OCI-LY1 (cell line): ENCODE results near the gene ZNF208.

Experiments used
- H2AFZ ChIP-seq: fragments of 200-600 bp; sonication (generic), shearing (Covaris generic); 2 replicates; pipeline ENCODE4 v1.6.0; 2014; ENCODE audit warnings: antibody characterized with exemption, mild to moderate bottlenecking, low read length
- H3F3A ChIP-seq: fragments of 200-600 bp; sonication (generic), shearing (Covaris generic); 2 replicates; pipeline ENCODE4 v1.6.0; 2014; ENCODE audit warnings: mild to moderate bottlenecking, antibody characterized with exemption, low read length, moderate library complexity; ENCODE audit not compliant: insufficient read depth
- H3K27ac ChIP-seq: fragments of 200-600 bp; sonication (generic); 2 replicates; pipeline ENCODE4 v1.5.1; 2014; ENCODE audit warnings: low read length, mixed run types, mild to moderate bottlenecking, low read depth; ENCODE audit not compliant: poor library complexity, severe bottlenecking
- H3K27me3 ChIP-seq: fragments of 200-600 bp; sonication (generic); 2 replicates; pipeline ENCODE4 v1.6.0; 2014; ENCODE audit warnings: antibody characterized with exemption, mild to moderate bottlenecking, low read length, moderate library complexity; ENCODE audit not compliant: insufficient read depth
- H3K36me3 ChIP-seq: fragments of 200-600 bp; sonication (generic); 2 replicates; pipeline ENCODE4 v1.6.1; 2014; ENCODE audit warnings: mild to moderate bottlenecking, antibody characterized with exemption, low read length, moderate library complexity, mixed read lengths; ENCODE audit not compliant: insufficient read depth
- H3K4me1 ChIP-seq: fragments of 200-600 bp; sonication (generic); 2 replicates; pipeline ENCODE4 v1.5.1; 2014; ENCODE audit warnings: mild to moderate bottlenecking, low read length, moderate library complexity; ENCODE audit not compliant: insufficient read depth, severe bottlenecking
- H3K4me2 ChIP-seq: fragments of 200-600 bp; sonication (generic), shearing (Covaris generic); 2 replicates; pipeline ENCODE4 v1.6.1; 2014; ENCODE audit warnings: low read length
- H3K4me3 ChIP-seq: fragments of 200-600 bp; sonication (generic); 2 replicates; pipeline ENCODE4 v1.5.1; 2014; ENCODE audit warnings: low read length, low read depth, mild to moderate bottlenecking, mixed read lengths; ENCODE audit not compliant: poor library complexity, severe bottlenecking
- H3K79me2 ChIP-seq: fragments of 200-600 bp; shearing (Covaris generic); 2 replicates; pipeline ENCODE4 v1.6.1; 2016; ENCODE audit warnings: mixed run types, low read length, mixed read lengths; ENCODE audit not compliant: insufficient read depth
- H3K9ac ChIP-seq: fragments of 200-600 bp; sonication (generic), shearing (Covaris generic); 2 replicates; pipeline ENCODE4 v1.6.1; 2014; ENCODE audit warnings: mild to moderate bottlenecking, low read length, mixed read lengths
- H3K9me2 ChIP-seq: fragments of 200-600 bp; sonication (generic), shearing (Covaris generic); 2 replicates; pipeline ENCODE4 v1.6.1; 2014; ENCODE audit warnings: low read depth, mild to moderate bottlenecking, low read length, mixed read lengths
- H3K9me3 ChIP-seq: fragments of 200-600 bp; shearing (Covaris generic); 2 replicates; pipeline ENCODE4 v1.6.1; 2014; ENCODE audit warnings: low read length, mixed read lengths
- H4K20me1 ChIP-seq: fragments of 200-600 bp; sonication (generic), shearing (Covaris generic); 2 replicates; pipeline ENCODE4 v1.6.0; 2016; ENCODE audit warnings: mild to moderate bottlenecking, low read length; ENCODE audit not compliant: insufficient read depth
- CTCF ChIP-seq: fragments of 200-600 bp; sonication (generic), shearing (Covaris generic); IDR thresholded peaks from 2 replicates; pipeline ENCODE4 v1.5.1; 2017; ENCODE audit warnings: mild to moderate bottlenecking, antibody characterized with exemption, low read length, moderate library complexity, mixed read lengths
- EZH2 ChIP-seq: fragments of 200-600 bp; sonication (generic), shearing (Covaris generic); IDR thresholded peaks from 2 replicates; pipeline ENCODE4 v1.8.0; 2017; ENCODE audit warnings: borderline replicate concordance, mixed run types, mild to moderate bottlenecking, antibody characterized with exemption, low read length, moderate library complexity, mixed read lengths

ZNF208 gene

GRCh38 chr19:21907516-21907915 is 103.2 kb downstream of the ZNF208 start:
- no peak for TF ChIP-seq CTCF
- no peak for TF ChIP-seq EZH2
- no peaks in the 10 kb centered on the region for H4K20me1 ChIP-seq
- H3K27me3 ChIP-seq, result no peaks in the 10 kb centered on the region
- H3F3A ChIP-seq, result no peaks in the 10 kb centered on the region
- H3K4me2 ChIP-seq, result no peak overlapping the region
- no peaks in the 10 kb centered on the region for H3K9me2 ChIP-seq
- H3K27ac ChIP-seq, result no peak overlapping the region
- no peak overlapping the region for H3K4me3 ChIP-seq
- H3K79me2 ChIP-seq, result no peaks in the 10 kb centered on the region
- no peaks in the 10 kb centered on the region for H3K4me1 ChIP-seq
- no peak overlapping the region for H2AFZ ChIP-seq
- H3K9me3 ChIP-seq, result no peaks in the 10 kb centered on the region
- no peak overlapping the region for H3K9ac ChIP-seq
- H3K36me3 ChIP-seq, result no peaks in the 10 kb centered on the region

GRCh38 chr19:21902571-21902970 is 108.2 kb downstream of the ZNF208 start:
- Histone ChIP-seq H3K4me1 (no peaks in the 10 kb centered on the region), H2AFZ (no peak overlapping the region), H3F3A (no peaks in the 10 kb centered on the region), H3K27me3 (no peaks in the 10 kb centered on the region), H3K4me3 (no peak overlapping the region), H3K9ac (no peak overlapping the region), H3K36me3 (no peaks in the 10 kb centered on the region), H3K9me3 (no peaks in the 10 kb centered on the region), H4K20me1 (no peaks in the 10 kb centered on the region), H3K27ac (no peak overlapping the region), H3K9me2 (no peaks in the 10 kb centered on the region), H3K79me2 (no peaks in the 10 kb centered on the region), H3K4me2 (no peak overlapping the region)
- no peak for TF ChIP-seq CTCF
- TF ChIP-seq EZH2, result no peak

GRCh38 chr19:21901861-21902260 is 108.9 kb downstream of the ZNF208 start:
- Histone ChIP-seq H3K27ac (no peak overlapping the region), H2AFZ (no peak overlapping the region), H3F3A (no peaks in the 10 kb centered on the region), H3K79me2 (no peaks in the 10 kb centered on the region), H3K4me3 (no peak overlapping the region), H3K36me3 (no peaks in the 10 kb centered on the region), H3K27me3 (no peaks in the 10 kb centered on the region), H3K4me2 (no peak overlapping the region), H3K9ac (no peak overlapping the region), H3K9me2 (no peaks in the 10 kb centered on the region), H4K20me1 (no peaks in the 10 kb centered on the region), H3K4me1 (no peaks in the 10 kb centered on the region), H3K9me3 (no peaks in the 10 kb centered on the region)
- TF ChIP-seq CTCF (no peak), EZH2 (no peak)
